ENCODE data around the gene PTGDR2.

The PTGDR2 gene

GRCh38 chr11:60858731-60859464 is 3.1 kb upstream of the PTGDR2 start:
- DNase-seq: no peak

DNA sequence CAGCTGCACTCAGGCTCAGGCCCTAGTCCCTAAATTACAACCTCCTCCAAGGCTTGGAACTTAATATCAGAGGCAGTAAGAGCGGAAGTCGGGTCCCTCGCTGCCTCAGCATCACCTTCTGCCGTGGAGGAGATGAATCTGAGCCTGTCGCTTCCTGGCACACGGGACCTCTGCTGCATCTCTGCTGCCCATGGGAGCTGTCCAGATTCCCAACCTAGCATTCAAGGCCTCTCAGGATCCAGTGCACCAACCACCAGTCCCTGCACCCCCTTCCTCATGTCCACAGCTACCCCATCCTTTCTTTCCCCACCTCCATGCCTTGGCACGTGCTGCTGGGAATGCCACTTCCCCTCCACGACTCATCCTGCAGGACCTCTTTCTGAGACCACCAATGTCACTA is 2.5 kb upstream of the PTGDR2 start:
- no peak for DNase-seq

- DNase-seq: no peak
These were observed 1.9 kb upstream of the PTGDR2 start for GRCh38 chr11:60857378-60858232.

DNA sequence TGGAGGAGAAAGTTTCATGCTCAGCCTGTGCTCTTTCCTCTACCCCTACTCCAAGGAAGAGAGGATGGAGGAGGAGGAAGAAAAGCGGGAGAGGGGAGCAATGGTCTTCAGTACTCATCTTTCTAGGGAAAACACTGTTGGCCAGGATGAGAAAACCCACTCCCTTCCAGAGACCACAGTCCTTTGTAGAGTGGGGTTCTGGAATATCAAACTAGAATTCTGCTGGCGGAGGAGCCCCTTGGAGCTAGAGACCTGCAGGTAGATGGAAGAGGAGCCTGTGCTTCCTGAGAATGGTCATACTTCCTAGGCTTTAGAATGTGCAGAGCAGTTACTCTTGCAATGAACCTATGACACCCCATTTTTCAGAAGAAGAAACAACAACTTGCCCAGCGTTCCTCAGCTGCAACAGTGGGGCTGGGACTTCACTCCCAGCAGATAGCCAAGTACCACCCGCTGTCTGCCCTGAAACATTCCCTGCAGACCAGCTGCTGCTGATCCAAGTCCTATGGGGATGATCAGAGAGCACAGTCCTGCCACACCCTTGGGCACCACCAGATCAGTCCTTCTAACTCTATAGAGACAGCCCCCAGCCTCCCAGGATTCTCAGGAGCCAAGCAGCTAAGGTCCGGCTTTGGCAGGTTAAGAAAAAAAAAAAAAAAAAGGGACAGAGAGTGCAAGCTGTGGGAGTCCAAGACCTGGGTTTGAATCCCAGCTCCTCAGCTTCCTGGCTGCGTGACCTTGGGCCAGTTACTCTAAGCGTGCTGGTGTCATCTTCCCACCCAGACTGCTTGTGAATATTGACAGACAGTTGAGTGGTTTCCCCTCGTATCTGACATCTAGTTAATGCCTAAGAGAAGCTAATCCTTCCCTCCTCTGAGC is 664 bp downstream of the PTGDR2 start:
- DNase-seq: no peak

- DNase-seq: no peak
These were observed 1.5 kb downstream of the PTGDR2 start for GRCh38 chr11:60854140-60854846.

- DNase-seq: no peak
These were observed 2.5 kb downstream of the PTGDR2 start for GRCh38 chr11:60852982-60853950.

- DNase-seq: no peak
These were observed 3.4 kb downstream of the PTGDR2 start for GRCh38 chr11:60852117-60852981.

- DNase-seq: no peak
These were observed 4.2 kb downstream of the PTGDR2 start for GRCh38 chr11:60851327-60852104.

DNA sequence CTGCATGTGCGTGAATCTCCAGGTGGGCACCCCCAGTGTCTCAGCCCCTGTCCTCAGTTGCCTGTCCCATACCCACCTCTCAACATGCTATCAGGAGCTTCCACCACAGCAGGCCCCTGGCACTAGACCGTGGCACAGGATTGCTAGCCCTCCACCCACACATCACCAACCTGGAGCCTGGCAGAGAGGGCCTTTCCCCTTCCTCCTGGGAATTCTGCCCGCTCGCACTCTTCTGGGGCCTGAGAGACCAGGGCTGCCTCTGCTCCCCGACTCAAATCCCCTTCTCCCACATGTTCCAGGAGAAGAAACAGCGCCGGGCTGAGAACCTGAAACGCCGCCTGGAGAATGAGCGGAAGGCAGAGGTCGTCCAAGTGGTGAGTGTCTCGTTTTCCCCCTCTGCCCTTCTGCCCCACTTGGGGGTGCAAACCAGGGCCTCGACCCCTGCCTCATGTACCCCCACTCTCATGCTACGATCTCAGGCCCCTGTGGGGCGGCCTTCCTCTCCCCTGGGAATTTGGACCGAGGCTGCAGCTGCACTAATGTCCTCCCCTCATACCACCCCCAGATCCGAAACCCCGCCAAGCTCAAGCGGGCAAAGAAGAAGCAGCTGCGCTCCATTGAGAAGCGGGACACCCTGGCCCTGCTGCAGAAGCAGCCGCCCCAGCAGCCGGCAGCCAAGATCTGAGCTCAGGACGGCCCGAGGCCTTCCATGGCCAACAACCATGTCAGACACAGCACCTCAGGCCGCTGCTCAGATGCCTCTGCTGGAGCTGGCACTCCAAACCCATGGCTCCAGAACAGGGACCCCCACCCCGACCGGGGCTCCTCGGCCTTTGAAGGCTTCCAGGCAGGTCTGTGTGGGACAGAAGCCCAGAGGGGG is 5.9 kb downstream of the PTGDR2 start:
- no peak for DNase-seq

GRCh38 chr11:60848714-60849151 is 7.0 kb downstream of the PTGDR2 start:
- DNase-seq: no peak

- DNase-seq: no peak
These were observed 7.9 kb downstream of the PTGDR2 start for GRCh38 chr11:60847896-60848295.

GRCh38 chr11:60847281-60847680 is 8.5 kb downstream of the PTGDR2 start:
- no peak for DNase-seq

DNA sequence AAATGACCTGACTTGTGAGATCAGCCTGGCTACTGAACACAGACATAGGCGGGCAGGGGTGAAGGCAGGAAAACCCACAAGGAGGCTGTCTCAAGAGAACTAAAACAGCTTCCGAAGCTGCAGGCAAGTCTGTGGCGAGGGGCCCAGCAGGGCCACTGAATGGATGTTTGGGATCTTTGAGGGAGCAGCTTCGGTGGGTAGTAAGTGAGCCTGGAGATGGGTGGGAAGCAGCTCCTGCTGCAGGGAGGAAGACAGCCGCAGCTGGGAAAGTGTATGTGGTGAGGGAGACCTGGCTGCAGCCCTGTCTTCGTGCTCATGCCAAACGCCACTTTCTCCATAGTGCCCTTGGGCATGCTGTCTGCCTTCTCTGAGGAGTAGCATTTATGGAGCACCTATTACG is 10.4 kb downstream of the PTGDR2 start:
- DNase-seq: no peak

GRCh38 chr11:60844870-60845221 is 10.9 kb downstream of the PTGDR2 start:
- DNase-seq: no peak

- DNase-seq: no peak
These were observed 11.5 kb downstream of the PTGDR2 start for GRCh38 chr11:60844045-60844869.

DNA sequence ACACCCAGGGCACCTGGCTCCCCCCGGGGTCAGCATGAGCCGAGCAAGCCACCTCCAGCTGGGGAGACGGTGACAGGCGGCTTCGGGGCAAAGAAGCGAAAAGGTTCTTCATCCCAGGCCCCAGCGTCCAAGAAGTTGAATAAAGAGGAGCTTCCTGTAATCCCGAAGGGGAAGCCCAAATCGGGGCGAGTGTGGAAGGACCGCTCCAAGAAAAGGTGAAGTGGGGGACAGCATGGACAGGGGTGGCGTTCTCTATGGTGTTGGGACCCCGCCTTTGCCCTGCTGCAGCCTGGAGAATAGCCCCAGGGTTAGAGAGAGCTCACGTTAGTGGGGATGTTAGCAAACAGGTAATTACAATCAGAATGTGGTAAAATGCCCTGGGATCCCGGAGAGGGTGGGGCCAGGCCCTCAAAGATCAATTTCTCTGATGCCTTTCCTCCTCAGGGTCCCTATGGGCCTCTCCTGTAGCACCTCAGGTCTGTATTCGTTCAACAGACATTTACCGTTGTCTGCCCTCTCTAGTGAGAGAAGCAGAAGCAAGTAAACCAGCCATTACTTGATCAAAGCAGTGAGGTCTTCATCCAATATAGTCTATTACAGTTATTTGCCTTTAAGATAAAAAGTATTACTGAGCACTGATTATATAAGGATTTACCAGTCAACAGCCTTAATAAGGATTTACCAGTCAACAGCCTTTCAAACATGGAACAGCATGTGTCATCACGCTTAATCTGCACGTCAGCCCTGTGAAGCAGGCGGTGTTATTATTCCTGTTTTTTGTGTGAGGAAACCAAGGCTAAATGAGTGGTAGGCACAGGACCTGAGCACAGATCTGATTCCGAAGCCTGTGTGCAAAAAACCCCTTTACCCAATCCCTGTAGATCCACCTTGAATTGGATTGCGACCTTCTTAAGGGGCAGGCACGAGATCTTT is 12.8 kb downstream of the PTGDR2 start:
- peak; percentile 26 for DNase-seq
